Measurements from ENCODE around the gene PRUNE2.
"Not testable (repeated sequence)": the region's sequence is repeated elsewhere in the genome, so short reads cannot be mapped to it uniquely, and the experiment has no call there.

PRUNE2 gene

GRCh38 chr9:76603931-76604570 lies 301.9 kb downstream of the PRUNE2 start:
- no peak for DNase-seq (ENCODE audit: low read depth, low spot score)

- DNase-seq (ENCODE audit: low read depth, low spot score), result no peak
These were observed 302.4 kb downstream of the PRUNE2 start for GRCh38 chr9:76603448-76603895.

- DNase-seq (ENCODE audit: low read depth, low spot score), result no peak
These were observed 303.7 kb downstream of the PRUNE2 start for GRCh38 chr9:76602199-76602598.

GRCh38 chr9:76600007-76600615 lies 305.8 kb downstream of the PRUNE2 start:
- DNase-seq (ENCODE audit: low read depth, low spot score), result no peak

- no peak for DNase-seq (ENCODE audit: low read depth, low spot score)
These were observed 306.9 kb downstream of the PRUNE2 start for GRCh38 chr9:76598981-76599380.

- no peak for DNase-seq (ENCODE audit: low read depth, low spot score)
These were observed 310.3 kb downstream of the PRUNE2 start for GRCh38 chr9:76595645-76596044.

GRCh38 chr9:76594764-76595424 lies 311.0 kb downstream of the PRUNE2 start:
- DNase-seq (ENCODE audit: low read depth, low spot score), result no peak

GRCh38 chr9:76593961-76594735 lies 311.8 kb downstream of the PRUNE2 start:
- DNase-seq (ENCODE audit: low read depth, low spot score), result not testable (repeated sequence)

GRCh38 chr9:76592974-76593347 lies 313.0 kb downstream of the PRUNE2 start:
- no peak for DNase-seq (ENCODE audit: low read depth, low spot score)

GRCh38 chr9:76592091-76592973 lies 313.6 kb downstream of the PRUNE2 start:
- no peak for DNase-seq (ENCODE audit: low read depth, low spot score)

GRCh38 chr9:76591256-76591950 lies 314.5 kb downstream of the PRUNE2 start:
- no peak for DNase-seq (ENCODE audit: low read depth, low spot score)

GRCh38 chr9:76588316-76588715 lies 317.6 kb downstream of the PRUNE2 start:
- no peak for DNase-seq (ENCODE audit: low read depth, low spot score)

- DNase-seq (ENCODE audit: low read depth, low spot score), result no peak
These were observed 319.3 kb downstream of the PRUNE2 start for GRCh38 chr9:76586390-76587314.

- DNase-seq (ENCODE audit: low read depth, low spot score), result no peak
These were observed 320.2 kb downstream of the PRUNE2 start for GRCh38 chr9:76585487-76586389.

GRCh38 chr9:76583256-76583655 lies 322.7 kb downstream of the PRUNE2 start:
- DNase-seq (ENCODE audit: low read depth, low spot score), result no peak

- no peak for DNase-seq (ENCODE audit: low read depth, low spot score)
These were observed 324.2 kb downstream of the PRUNE2 start for GRCh38 chr9:76581731-76582130.

GRCh38 chr9:76580820-76581219 lies 325.1 kb downstream of the PRUNE2 start:
- no peak for DNase-seq (ENCODE audit: low read depth, low spot score)

GRCh38 chr9:76580188-76580587 lies 325.7 kb downstream of the PRUNE2 start:
- DNase-seq (ENCODE audit: low read depth, low spot score), result no peak

All from activated naive CD8-positive, alpha-beta T cell treated with anti-CD3 and anti-CD28 coated beads, Interleukin-2, amount 50 U/mL, for 16 hours (primary cell).